ENCODE measurements around the gene CUL7.

CUL7 gene

DNA sequence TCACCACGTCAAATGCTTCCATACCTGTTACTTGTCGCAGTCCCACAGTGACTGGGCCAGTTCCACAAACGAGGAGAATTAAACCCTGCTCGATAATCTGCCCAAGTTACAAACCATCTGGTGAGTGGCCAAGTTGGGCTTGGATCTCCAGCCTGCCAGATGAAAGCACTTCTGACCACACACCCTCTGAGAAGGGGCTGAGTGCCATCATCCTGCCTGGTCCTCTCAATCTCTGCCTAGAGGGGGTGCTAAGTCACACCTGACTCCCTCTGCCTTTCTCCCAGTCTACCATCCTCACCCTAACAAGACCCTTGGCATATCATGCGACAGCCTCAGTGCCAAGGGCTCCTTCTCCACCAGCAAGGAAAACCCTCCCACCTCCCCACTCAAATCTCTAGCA lies 16.5 kb downstream of the CUL7 start:
- no peak overlapping the region for H3K4me3 ChIP-seq (replicated peaks in 1 of 2; ENCODE audit: low read depth in 2 of 2, low read length in 2 of 2)
- TF ChIP-seq, protein P1, sequence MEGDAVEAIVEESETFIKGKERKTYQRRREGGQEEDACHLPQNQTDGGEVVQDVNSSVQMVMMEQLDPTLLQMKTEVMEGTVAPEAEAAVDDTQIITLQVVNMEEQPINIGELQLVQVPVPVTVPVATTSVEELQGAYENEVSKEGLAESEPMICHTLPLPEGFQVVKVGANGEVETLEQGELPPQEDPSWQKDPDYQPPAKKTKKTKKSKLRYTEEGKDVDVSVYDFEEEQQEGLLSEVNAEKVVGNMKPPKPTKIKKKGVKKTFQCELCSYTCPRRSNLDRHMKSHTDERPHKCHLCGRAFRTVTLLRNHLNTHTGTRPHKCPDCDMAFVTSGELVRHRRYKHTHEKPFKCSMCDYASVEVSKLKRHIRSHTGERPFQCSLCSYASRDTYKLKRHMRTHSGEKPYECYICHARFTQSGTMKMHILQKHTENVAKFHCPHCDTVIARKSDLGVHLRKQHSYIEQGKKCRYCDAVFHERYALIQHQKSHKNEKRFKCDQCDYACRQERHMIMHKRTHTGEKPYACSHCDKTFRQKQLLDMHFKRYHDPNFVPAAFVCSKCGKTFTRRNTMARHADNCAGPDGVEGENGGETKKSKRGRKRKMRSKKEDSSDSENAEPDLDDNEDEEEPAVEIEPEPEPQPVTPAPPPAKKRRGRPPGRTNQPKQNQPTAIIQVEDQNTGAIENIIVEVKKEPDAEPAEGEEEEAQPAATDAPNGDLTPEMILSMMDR (IDR thresholded peaks at IDR 0.05; ENCODE audit: low read depth, low read length), result no peak
- no peak for DNase-seq (ENCODE audit: low read depth in 2 of 2)

DNA sequence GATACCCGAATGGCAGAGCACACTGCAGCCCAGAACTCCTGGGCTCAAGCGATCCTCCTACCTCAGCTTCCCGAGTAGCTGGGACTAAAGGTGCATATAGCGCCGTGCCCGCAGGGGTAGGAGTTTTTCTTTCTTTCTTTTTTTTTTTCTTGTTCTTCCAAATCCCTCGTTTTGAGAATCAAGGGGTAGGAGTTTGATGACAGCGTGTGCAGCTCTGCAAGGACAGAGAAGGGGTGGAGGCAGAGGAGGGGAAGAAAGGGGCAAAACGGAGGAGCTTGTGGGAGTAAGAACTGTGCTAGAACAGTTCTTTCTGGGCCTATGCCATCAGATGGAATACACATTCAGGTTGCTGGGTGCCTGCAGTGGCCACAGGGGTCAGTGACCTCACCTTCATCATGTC lies 16.9 kb downstream of the CUL7 start:
- H3K4me3 ChIP-seq (replicated peaks in 1 of 2; ENCODE audit: low read depth in 2 of 2, low read length in 2 of 2), result no peak overlapping the region
- TF ChIP-seq, protein P1 (IDR thresholded peaks at IDR 0.05; ENCODE audit: low read depth, low read length), result no peak
- no peak for DNase-seq (ENCODE audit: low read depth in 2 of 2)

DNA sequence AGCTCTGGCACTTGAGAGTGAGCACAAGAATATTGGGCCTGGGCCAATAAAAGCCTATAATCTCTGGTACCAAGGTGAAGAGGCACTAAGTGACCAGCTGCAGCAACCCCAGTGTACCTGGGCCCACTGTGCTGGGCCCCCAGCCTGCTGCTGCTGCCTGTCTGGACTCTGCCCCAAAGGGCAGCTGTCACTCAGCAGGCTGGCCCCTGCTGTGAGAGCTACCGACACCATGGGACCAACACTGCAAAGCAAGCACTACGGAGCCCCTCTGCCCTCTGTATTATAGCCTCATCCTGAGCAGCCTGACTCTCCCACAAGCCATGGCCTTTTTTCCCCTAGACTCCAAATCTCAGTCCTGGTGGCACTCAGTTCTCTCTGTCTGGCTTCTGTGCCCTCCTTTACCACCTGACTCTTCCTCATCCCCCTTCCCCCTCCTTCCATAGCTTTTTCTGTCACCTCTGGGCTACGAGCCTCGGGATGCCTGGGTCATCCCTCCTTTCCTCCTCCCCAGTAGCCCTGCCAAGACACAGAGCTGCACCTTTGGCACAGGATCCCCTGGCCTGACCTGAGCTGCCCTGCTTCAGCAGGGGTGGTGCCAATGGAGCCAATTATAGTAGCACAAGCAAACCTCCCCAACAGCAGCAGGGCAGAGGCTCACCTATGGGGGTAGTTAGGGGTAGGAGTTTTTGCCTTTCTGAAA lies 18.0 kb downstream of the CUL7 start:
- TF ChIP-seq, protein P1 (IDR thresholded peaks at IDR 0.05; ENCODE audit: low read depth, low read length), result no peak
- no peak overlapping the region for H3K4me3 ChIP-seq (replicated peaks in 1 of 2; ENCODE audit: low read depth in 2 of 2, low read length in 2 of 2)
- no peak for DNase-seq (ENCODE audit: low read depth in 2 of 2)

DNA sequence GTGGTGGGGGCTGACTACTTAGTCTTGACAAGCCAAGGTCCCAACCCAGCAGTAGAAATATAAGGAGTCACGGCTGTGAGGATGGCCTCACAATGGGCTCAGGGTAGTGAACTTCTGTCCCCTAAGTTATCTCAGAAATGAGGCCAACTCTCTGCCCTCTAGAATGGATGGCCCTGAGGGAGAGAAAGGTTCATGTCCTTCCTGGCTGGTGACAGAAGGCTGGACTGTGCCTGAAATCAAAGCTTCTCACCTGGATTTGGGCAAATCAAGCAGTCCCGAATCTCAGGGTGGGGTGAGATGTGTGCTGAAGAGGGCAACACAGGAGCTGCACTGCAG lies 19.5 kb downstream of the CUL7 start:
- TF ChIP-seq, protein P1 (IDR thresholded peaks at IDR 0.05; ENCODE audit: low read depth, low read length), result no peak

DNA sequence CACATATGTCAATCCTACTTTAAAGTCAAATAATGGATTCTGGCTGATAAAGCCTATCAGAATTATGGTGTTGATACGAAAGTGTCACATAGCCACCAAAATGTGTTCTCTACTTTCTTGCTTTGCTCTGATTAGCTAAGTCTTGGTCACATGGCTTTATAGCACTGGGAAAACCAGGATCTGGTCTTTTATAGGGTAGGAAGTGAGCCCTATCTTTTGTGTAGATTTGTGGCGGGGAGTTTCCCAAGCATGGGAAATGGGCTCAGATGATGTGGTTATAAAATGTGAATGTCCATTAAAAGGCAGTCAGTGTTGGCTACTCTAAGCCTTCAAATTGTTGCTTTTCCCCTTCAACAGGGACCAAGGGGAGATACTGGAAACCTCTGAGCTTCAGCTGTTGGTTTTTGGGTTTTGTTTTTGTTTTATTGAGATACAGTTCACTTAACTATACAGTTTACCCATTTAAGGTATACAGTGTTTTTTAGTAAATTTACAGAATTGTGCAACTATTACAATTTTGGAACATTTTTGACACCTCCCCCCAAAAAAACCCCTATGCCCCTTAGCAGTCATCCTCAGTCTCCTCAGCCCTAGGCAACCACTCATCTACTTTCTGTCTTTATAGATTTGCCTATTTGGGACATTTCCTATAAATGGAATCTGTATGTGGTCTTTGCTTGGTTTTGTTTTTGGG lies 20.0 kb downstream of the CUL7 start:
- no peak overlapping the region for H3K4me3 ChIP-seq (replicated peaks in 1 of 2; ENCODE audit: low read depth in 2 of 2, low read length in 2 of 2)
- DNase-seq (ENCODE audit: low read depth in 2 of 2), result no peak
- TF ChIP-seq, protein P1 (IDR thresholded peaks at IDR 0.05; ENCODE audit: low read depth, low read length), result no peak

More for the DNA sequence above, 19.5 kb downstream of the CUL7 start:
- no peak for DNase-seq (ENCODE audit: low read depth in 2 of 2)
- no peak overlapping the region for H3K4me3 ChIP-seq (replicated peaks in 1 of 2; ENCODE audit: low read depth in 2 of 2, low read length in 2 of 2)

DNA sequence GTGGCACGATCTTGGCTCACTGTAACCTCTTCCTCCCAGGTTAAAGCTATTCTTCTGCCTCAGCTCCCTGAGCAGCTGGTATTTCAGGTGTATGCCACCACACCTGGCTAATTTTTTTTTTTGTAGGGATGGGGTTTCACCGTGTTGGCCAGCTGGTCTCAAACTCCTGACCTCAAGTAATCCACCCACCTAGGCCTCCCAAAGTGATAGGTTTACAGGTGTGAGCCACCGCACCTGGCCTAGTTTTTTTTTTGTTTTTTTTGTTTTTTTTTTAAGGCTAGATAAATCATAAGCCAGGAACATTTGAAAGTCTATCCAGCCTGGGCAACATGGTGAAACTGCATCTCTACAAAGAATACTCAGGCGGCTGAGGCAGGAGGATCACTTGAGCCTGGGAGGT lies 21.3 kb downstream of the CUL7 start:
- H3K4me3 ChIP-seq (replicated peaks in 1 of 2; ENCODE audit: low read depth in 2 of 2, low read length in 2 of 2), result no peak overlapping the region
- TF ChIP-seq, protein P1 (IDR thresholded peaks at IDR 0.05; ENCODE audit: low read depth, low read length), result no peak
- DNase-seq (ENCODE audit: low read depth in 2 of 2), result no peak

All from cardiac fibroblast (primary cell).